Astrocyte (in vitro differentiated cells and primary cell): ENCODE data around the gene SNAPC4. TPM values are rescaled to one million over a fixed set of nuclear protein-coding genes. Genes with fewer than 3 reads are reported as not detected.

ENCODE experiments used
- DNase-seq: peaks from one replicate; pipeline ENCODE4 v3.0.0-alpha.2; 2010; ENCODE audit warnings: low read depth
- FAIRE-seq: peaks from 2 replicates; lab custom pipeline; 2011; peaks lifted over from hg19 to GRCh38; lab: Jason Lieb, UNC
- H2AFZ ChIP-seq: 2 replicates; pipeline ENCODE4 v1.6.0; 2012; ENCODE audit warnings: low read depth, low read length, inconsistent platforms
- H3K27ac ChIP-seq: 2 replicates; pipeline ENCODE4 v1.5.1; 2011; ENCODE audit warnings: low read depth, low read length, inconsistent platforms
- H3K27me3 ChIP-seq: 2 replicates; pipeline ENCODE4 v1.6.0; 2011; ENCODE audit warnings: low read length, inconsistent platforms; ENCODE audit not compliant: insufficient read depth
- H3K36me3 ChIP-seq: 2 replicates; pipeline ENCODE4 v1.5.1; 2011; ENCODE audit warnings: low read length, inconsistent platforms; ENCODE audit not compliant: insufficient read depth
- H3K4me1 ChIP-seq: 2 replicates; pipeline ENCODE4 v1.5.1; 2011; ENCODE audit warnings: low read length, inconsistent platforms; ENCODE audit not compliant: insufficient read depth
- H3K4me2 ChIP-seq: 2 replicates; pipeline ENCODE4 v1.6.0; 2012; ENCODE audit warnings: low read length, inconsistent platforms
- H3K4me3 ChIP-seq: 2 replicates; pipeline ENCODE4 v1.5.1; 2011; ENCODE audit warnings: low read depth, mild to moderate bottlenecking, low read length, inconsistent platforms; ENCODE audit not compliant: insufficient read depth
- H3K79me2 ChIP-seq: 2 replicates; pipeline ENCODE4 v1.6.0; 2012; ENCODE audit warnings: mild to moderate bottlenecking, low read length, inconsistent platforms; ENCODE audit not compliant: insufficient read depth
- H3K9ac ChIP-seq: 2 replicates; pipeline ENCODE4 v1.6.0; 2012; ENCODE audit warnings: mild to moderate bottlenecking, low read length, inconsistent platforms
- H3K9me3 ChIP-seq: 2 replicates; pipeline ENCODE4 v1.5.1; 2012; ENCODE audit warnings: low read depth, mild to moderate bottlenecking, low read length, inconsistent platforms; ENCODE audit not compliant: insufficient read depth
- H4K20me1 ChIP-seq: 2 replicates; pipeline ENCODE4 v1.6.0; 2012; ENCODE audit warnings: low read length, inconsistent platforms; ENCODE audit not compliant: insufficient read depth
- H3K27ac Mint-ChIP-seq: one replicate; pipeline ENCODE4 v1.8.0; 2021; ENCODE audit warnings: mild to moderate bottlenecking, mixed read lengths; ENCODE audit not compliant: unreplicated experiment
- H3K27me3 Mint-ChIP-seq: one replicate; pipeline ENCODE4 v1.8.0; 2021; ENCODE audit warnings: low read depth, mixed read lengths; ENCODE audit not compliant: unreplicated experiment
- H3K36me3 Mint-ChIP-seq: one replicate; pipeline ENCODE4 v1.8.0; 2021; ENCODE audit warnings: low read depth, mixed read lengths; ENCODE audit not compliant: unreplicated experiment
- H3K4me1 Mint-ChIP-seq: one replicate; pipeline ENCODE4 v1.8.0; 2021; ENCODE audit warnings: low read depth, mixed read lengths; ENCODE audit not compliant: unreplicated experiment
- H3K4me3 Mint-ChIP-seq: one replicate; pipeline ENCODE4 v1.8.0; 2021; ENCODE audit warnings: mild to moderate bottlenecking, moderate library complexity, mixed read lengths; ENCODE audit not compliant: unreplicated experiment
- H3K9me3 Mint-ChIP-seq: one replicate; pipeline ENCODE4 v1.8.0; 2021; ENCODE audit warnings: mild to moderate bottlenecking, mixed read lengths; ENCODE audit not compliant: unreplicated experiment
- EZH2 ChIP-seq: IDR thresholded peaks from 2 replicates; pipeline ENCODE4 v1.6.1; 2012; ENCODE audit warnings: mild to moderate bottlenecking, low read length, inconsistent platforms; ENCODE audit not compliant: insufficient read depth
- total RNA-seq: library from RNA; stranded (reverse); gene quantifications from 2 replicates; pipeline ENCODE4 v1.2.1, GENCODE V29; 2021
- TF ChIP-seq, protein P1 (sequence below): IDR thresholded peaks from 2 replicates; pipeline ENCODE4 v1.5.1; 2011; ENCODE audit warnings: low read depth, mild to moderate bottlenecking, inconsistent platforms, low read length, moderate library complexity; ENCODE audit not compliant: insufficient read depth

The SNAPC4 gene
- total RNA-seq, 1 donor from 2014 or later, result 18.6 TPM

DNA sequence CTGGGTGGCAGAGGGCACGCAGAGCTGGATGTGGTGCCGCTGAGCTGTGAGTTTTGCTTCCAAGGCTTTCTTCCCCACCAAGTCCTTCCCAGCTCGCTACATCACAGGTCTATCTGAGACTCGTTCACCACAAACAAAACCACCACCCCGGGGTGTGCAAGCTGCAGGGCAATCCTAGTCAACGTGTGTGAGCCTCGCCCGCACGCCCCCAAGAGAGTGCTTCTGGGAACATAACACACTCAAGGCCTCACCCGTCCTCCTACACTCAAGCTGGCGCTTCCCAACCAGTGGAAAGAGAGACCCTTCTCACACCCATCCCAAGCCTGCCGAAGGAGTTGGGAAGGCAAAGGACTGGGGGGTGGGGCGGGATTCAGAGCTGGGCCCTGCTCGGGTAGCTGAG, 10.6 kb downstream of the SNAPC4 start:
- Histone ChIP-seq H3K4me1 (no peaks in the 10 kb centered on the region), H3K4me3 (no peak overlapping the region), H3K9me3 (no peaks in the 10 kb centered on the region), H3K27ac (no peak overlapping the region), H3K4me2 (no peak overlapping the region), H2AFZ (no peak overlapping the region), H3K79me2 (no peaks in the 10 kb centered on the region), H3K27me3 (no peaks in the 10 kb centered on the region), H4K20me1 (peaks cover 31% of the 10 kb centered on the region), H3K9ac (no peak overlapping the region), H3K36me3 (peaks cover 32% of the 10 kb centered on the region)
- TF ChIP-seq, protein P1, sequence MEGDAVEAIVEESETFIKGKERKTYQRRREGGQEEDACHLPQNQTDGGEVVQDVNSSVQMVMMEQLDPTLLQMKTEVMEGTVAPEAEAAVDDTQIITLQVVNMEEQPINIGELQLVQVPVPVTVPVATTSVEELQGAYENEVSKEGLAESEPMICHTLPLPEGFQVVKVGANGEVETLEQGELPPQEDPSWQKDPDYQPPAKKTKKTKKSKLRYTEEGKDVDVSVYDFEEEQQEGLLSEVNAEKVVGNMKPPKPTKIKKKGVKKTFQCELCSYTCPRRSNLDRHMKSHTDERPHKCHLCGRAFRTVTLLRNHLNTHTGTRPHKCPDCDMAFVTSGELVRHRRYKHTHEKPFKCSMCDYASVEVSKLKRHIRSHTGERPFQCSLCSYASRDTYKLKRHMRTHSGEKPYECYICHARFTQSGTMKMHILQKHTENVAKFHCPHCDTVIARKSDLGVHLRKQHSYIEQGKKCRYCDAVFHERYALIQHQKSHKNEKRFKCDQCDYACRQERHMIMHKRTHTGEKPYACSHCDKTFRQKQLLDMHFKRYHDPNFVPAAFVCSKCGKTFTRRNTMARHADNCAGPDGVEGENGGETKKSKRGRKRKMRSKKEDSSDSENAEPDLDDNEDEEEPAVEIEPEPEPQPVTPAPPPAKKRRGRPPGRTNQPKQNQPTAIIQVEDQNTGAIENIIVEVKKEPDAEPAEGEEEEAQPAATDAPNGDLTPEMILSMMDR, result no peak
- TF ChIP-seq EZH2, result no peak
- H3K27me3 Mint-ChIP-seq, result no peaks in the 10 kb centered on the region
- DNase-seq, result no peak
- no peaks in the 10 kb centered on the region for H3K4me1 Mint-ChIP-seq
- peaks cover 29% of the 10 kb centered on the region for H3K36me3 Mint-ChIP-seq
- H3K27ac Mint-ChIP-seq, result no peak overlapping the region
- H3K9me3 Mint-ChIP-seq, result no peaks in the 10 kb centered on the region
- H3K4me3 Mint-ChIP-seq, result no peak overlapping the region
- no peak for FAIRE-seq

DNA sequence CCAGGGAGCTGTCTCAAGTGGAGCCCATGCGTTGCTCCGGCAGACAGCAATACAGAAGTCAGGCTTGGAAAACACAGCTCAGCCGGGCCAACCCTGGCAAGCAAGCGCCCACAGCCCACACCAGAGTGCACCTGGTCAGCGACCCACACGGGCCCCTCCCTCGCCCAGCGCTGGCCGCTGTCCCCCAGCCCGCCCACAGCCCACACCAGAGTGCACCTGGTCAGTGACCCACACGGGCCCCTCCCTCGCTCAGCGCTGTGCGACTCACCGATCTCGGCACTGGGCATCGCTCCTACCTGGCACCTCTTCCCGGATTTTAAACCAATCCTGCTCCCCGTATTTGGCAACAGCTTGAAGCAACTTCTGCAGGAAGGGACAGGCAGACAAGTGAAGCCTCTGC, 12.8 kb downstream of the SNAPC4 start:
- FAIRE-seq (no peak), DNase-seq (no peak)
- H3K4me3 Mint-ChIP-seq, result no peak overlapping the region
- Histone ChIP-seq H3K27ac (no peak overlapping the region), H3K79me2 (no peaks in the 10 kb centered on the region), H3K27me3 (no peaks in the 10 kb centered on the region), H3K9me3 (no peaks in the 10 kb centered on the region), H3K4me3 (no peak overlapping the region), H3K9ac (no peak overlapping the region), H3K36me3 (peaks cover 37% of the 10 kb centered on the region), H3K4me1 (no peaks in the 10 kb centered on the region), H4K20me1 (peaks cover 27% of the 10 kb centered on the region), H2AFZ (no peak overlapping the region), H3K4me2 (no peak overlapping the region)
- no peaks in the 10 kb centered on the region for H3K4me1 Mint-ChIP-seq
- H3K27me3 Mint-ChIP-seq, result no peaks in the 10 kb centered on the region
- H3K27ac Mint-ChIP-seq, result no peak overlapping the region
- H3K36me3 Mint-ChIP-seq, result peaks cover 35% of the 10 kb centered on the region
- TF ChIP-seq, protein P1, result no peak
- no peak for TF ChIP-seq EZH2
- H3K9me3 Mint-ChIP-seq, result no peaks in the 10 kb centered on the region

DNA sequence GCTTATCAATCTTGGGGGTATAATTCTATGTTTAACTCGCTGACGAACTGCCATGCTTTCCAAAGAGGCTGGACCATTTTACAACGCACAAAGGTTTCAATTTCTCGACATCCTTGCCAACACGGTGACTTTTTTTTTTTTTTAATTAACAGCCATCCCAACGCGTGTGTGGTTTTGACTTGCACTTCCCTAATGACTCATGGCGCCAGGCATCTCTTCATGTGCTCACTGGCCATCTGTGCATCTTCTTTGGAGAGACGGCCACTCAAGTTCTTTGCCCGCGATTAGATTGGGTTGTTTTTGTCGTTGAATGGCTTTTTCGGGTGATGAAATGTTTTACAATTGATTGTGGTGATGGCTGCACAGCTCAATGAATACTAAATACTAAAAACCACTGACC, 14.0 kb downstream of the SNAPC4 start:
- H3K27ac Mint-ChIP-seq, result no peak overlapping the region
- no peak overlapping the region for H2AFZ ChIP-seq
- H3K4me3 ChIP-seq, result no peak overlapping the region
- H3K4me1 Mint-ChIP-seq, result no peaks in the 10 kb centered on the region
- FAIRE-seq (no peak), DNase-seq (peak; percentile 36)
- peaks cover 30% of the 10 kb centered on the region for H3K36me3 Mint-ChIP-seq
- H3K27me3 ChIP-seq, result no peaks in the 10 kb centered on the region
- no peak overlapping the region for H3K9ac ChIP-seq
- H3K79me2 ChIP-seq, result no peaks in the 10 kb centered on the region
- TF ChIP-seq EZH2, result no peak
- TF ChIP-seq, protein P1, result no peak
- no peak overlapping the region for H3K27ac ChIP-seq
- H3K4me3 Mint-ChIP-seq, result no peak overlapping the region
- no peaks in the 10 kb centered on the region for H3K27me3 Mint-ChIP-seq
- H4K20me1 ChIP-seq, result peaks cover 18% of the 10 kb centered on the region
- peaks cover 33% of the 10 kb centered on the region for H3K36me3 ChIP-seq
- no peak overlapping the region for H3K4me2 ChIP-seq
- H3K4me1 ChIP-seq, result no peaks in the 10 kb centered on the region
- H3K9me3 Mint-ChIP-seq, result no peaks in the 10 kb centered on the region
- no peaks in the 10 kb centered on the region for H3K9me3 ChIP-seq
